A549 (cell line): ENCODE data around the gene HSPB9. TPM values are rescaled to one million over a fixed set of nuclear protein-coding genes. Genes with fewer than 3 reads are reported as not detected.

Experiments used
- ATAC-seq, 2 experiments: fragments of 200-7000 bp in 1 of 2; fragments of >200 bp in 1 of 2; cut with Nextera tagmentation in 1 of 2; cut with Tn5 transposase in 1 of 2; 3 replicates each; pipeline versions ENCODE4 v1.8.0 to v1.9.1; 2018 to 2020; ENCODE audit warnings: mild to moderate bottlenecking in 1 of 2, moderate library complexity in 1 of 2
- CTCF ChIA-PET: fragments of 300-600 bp; sonication (Branson Sonifier 250); formaldehyde crosslinking; extraction: SDS; loops from one replicate; lab custom pipeline; 2021; ENCODE audit warnings: antibody characterized with exemption, inconsistent platforms; lab: Yijun Ruan, JAX
- POLR2A ChIA-PET: fragments of 350-600 bp; formaldehyde crosslinking; extraction: SDS; loops from one replicate; lab custom pipeline; 2021; ENCODE audit warnings: antibody characterized with exemption, inconsistent platforms; lab: Yijun Ruan, JAX
- DNase-seq, 2 experiments: peaks; one replicate each; pipeline versions ENCODE4 v3.0.0 to v3.0.0-alpha.2; 2011 to 2016; ENCODE audit warnings: low read depth in 1 of 2, low spot score in 1 of 2
- FAIRE-seq: peaks from 2 replicates; lab custom pipeline; 2011; peaks lifted over from hg19 to GRCh38; lab: Jason Lieb, UNC
- H3K27ac ChIP-seq, 2 experiments: fragments of >200 bp; sonication (Bioruptor Twin); formaldehyde crosslinking; 3 replicates each; pipeline ENCODE4 v1.5.1; 2016 to 2017
- H3K4me1 ChIP-seq: fragments of >200 bp; sonication (Bioruptor Twin); formaldehyde crosslinking; 3 replicates; pipeline ENCODE4 v1.6.1; 2016
- H3K4me2 ChIP-seq: fragments of >200 bp; sonication (Bioruptor Twin); formaldehyde crosslinking; 3 replicates; pipeline ENCODE4 v1.6.1; 2016
- H3K4me3 ChIP-seq: fragments of >200 bp; sonication (Bioruptor Twin); formaldehyde crosslinking; 3 replicates; pipeline ENCODE4 v1.5.1; 2016
- H3K9me3 ChIP-seq: fragments of >200 bp; sonication (Bioruptor Twin); formaldehyde crosslinking; 3 replicates; pipeline ENCODE4 v1.6.1; 2016
- BHLHE40 ChIP-seq: IDR thresholded peaks from 2 replicates; pipeline ENCODE4 v1.6.1; 2012; ENCODE audit warnings: low read depth, low read length, inconsistent platforms
- CBX8 ChIP-seq: fragments of 200-600 bp; sonication (generic); IDR thresholded peaks from 2 replicates; pipeline ENCODE4 v1.6.1; 2016
- CHD2 ChIP-seq: fragments of 150-350 bp; IDR thresholded peaks from 2 replicates; pipeline ENCODE4 v1.6.1; 2014; ENCODE audit warnings: low read length; ENCODE audit not compliant: partially characterized antibody
- CHD4 ChIP-seq: fragments of 200-600 bp; sonication (generic); IDR thresholded peaks from 2 replicates; pipeline ENCODE4 v1.6.1; 2016; ENCODE audit warnings: antibody characterized with exemption, mild to moderate bottlenecking, borderline replicate concordance
- EHF ChIP-seq: fragments of 250-450 bp; sonication (Bioruptor Pico); IDR thresholded peaks from 2 replicates; pipeline ENCODE4 v1.5.0; 2020; ENCODE audit warnings: mild to moderate bottlenecking
- FOSB ChIP-seq: fragments of 250-450 bp; sonication (Bioruptor Pico); IDR thresholded peaks from 2 replicates; pipeline ENCODE4 v1.5.0; 2020; ENCODE audit warnings: mild to moderate bottlenecking, moderate library complexity
- FOSL2 ChIP-seq, 2 experiments: fragments of 450-650 bp in 1 of 2; fragments of >200 bp in 1 of 2; sonication (Bioruptor Twin) in 1 of 2; formaldehyde crosslinking; IDR thresholded peaks; 2 replicates each; pipeline versions ENCODE4 v1.5.0 to v1.6.1; 2016 to 2020; ENCODE audit warnings: mild to moderate bottlenecking in 1 of 2, moderate library complexity in 1 of 2
- FOXS1 ChIP-seq: fragments of 250-450 bp; sonication (Bioruptor Pico); IDR thresholded peaks from 2 replicates; pipeline ENCODE4 v1.5.0; 2020; ENCODE audit warnings: mild to moderate bottlenecking, moderate library complexity
- HOXA7 ChIP-seq: fragments of 250-450 bp; sonication (Bioruptor Pico); IDR thresholded peaks from 2 replicates; pipeline ENCODE4 v1.5.0; 2020; ENCODE audit warnings: mild to moderate bottlenecking, moderate library complexity
- KDM5A ChIP-seq: fragments of 200-600 bp; sonication (generic); IDR thresholded peaks from 2 replicates; pipeline ENCODE4 v1.6.1; 2016; ENCODE audit warnings: antibody characterized with exemption, mild to moderate bottlenecking
- NFE2L2 ChIP-seq: fragments of 150-350 bp; conservative IDR thresholded peaks from 2 replicates; pipeline ENCODE4 v1.6.1; 2014; ENCODE audit warnings: low read length
- NPAS2 ChIP-seq: fragments of 250-450 bp; sonication (Bioruptor Pico); IDR thresholded peaks from 2 replicates; pipeline ENCODE4 v1.8.0; 2022; ENCODE audit warnings: mild to moderate bottlenecking, moderate library complexity, borderline replicate concordance
- NR3C1 ChIP-seq: fragments of >200 bp; sonication (Bioruptor Twin); formaldehyde crosslinking; IDR thresholded peaks from 3 replicates; pipeline ENCODE4 v1.6.1; 2017
- POLR2AphosphoS2 ChIP-seq: conservative IDR thresholded peaks from 2 replicates; pipeline ENCODE4 v1.6.1; 2012; ENCODE audit warnings: low read length, improper control_type of control experiment, inconsistent platforms
- RCOR1 ChIP-seq: fragments of 150-350 bp; IDR thresholded peaks from 2 replicates; pipeline ENCODE4 v1.6.1; 2014; ENCODE audit warnings: antibody characterized with exemption, low read length, low read depth
- RFX5 ChIP-seq: fragments of 450-650 bp; IDR thresholded peaks from 2 replicates; pipeline ENCODE4 v1.7.1; 2014; ENCODE audit warnings: antibody characterized with exemption, mild to moderate bottlenecking, moderate library complexity
- SREBF2 ChIP-seq: fragments of 450-650 bp; IDR thresholded peaks from 2 replicates; pipeline ENCODE4 v1.6.1; 2014; ENCODE audit warnings: mild to moderate bottlenecking, moderate library complexity
- TFCP2L1 ChIP-seq: fragments of 250-450 bp; sonication (Bioruptor Pico); IDR thresholded peaks from 2 replicates; pipeline ENCODE4 v1.5.0; 2021; ENCODE audit warnings: mild to moderate bottlenecking
- ZC3H11A ChIP-seq: fragments of 450-650 bp; IDR thresholded peaks from 2 replicates; pipeline ENCODE4 v1.6.1; 2014; ENCODE audit warnings: antibody characterized with exemption, mild to moderate bottlenecking
- ZFP36 ChIP-seq: fragments of 450-650 bp; IDR thresholded peaks from 2 replicates; pipeline ENCODE4 v1.6.1; 2014; ENCODE audit warnings: borderline replicate concordance; ENCODE audit not compliant: partially characterized antibody
- WGBS: methylation state at CpG from one replicate; pipeline ENCODE4 v1.1.6; 2017; ENCODE audit errors: missing lambda C conversion rate; 5-methylcytosine and 5-hydroxymethylcytosine counted together
- polyA plus RNA-seq, 4 experiments: library from polyadenylated mRNA; depleted of rRNA in 3 of 4; stranded (reverse); fragments of >200 nt; fragmentation: RNase III in 1 of 4; extraction: RNeasy Plus Mini Kit Qiagen cat#74134 plus additional on column Dnase treatment in 1 of 4; gene quantifications; 2 replicates in 3 of 4; 3 replicates in 1 of 4; pipeline ENCODE4 v1.2.3, GENCODE V29; 2011 to 2017
- TF ChIP-seq, protein P1 (sequence below): fragments of 150-350 bp; IDR thresholded peaks from 2 replicates; pipeline ENCODE4 v1.6.1; 2014; ENCODE audit warnings: low read depth, mild to moderate bottlenecking, low read length
- TF ChIP-seq, protein P2 (sequence below): fragments of 250-450 bp; sonication (Bioruptor Pico); IDR thresholded peaks from 2 replicates; pipeline ENCODE4 v1.5.0; 2021; ENCODE audit warnings: mild to moderate bottlenecking, moderate library complexity, borderline replicate concordance
- TF ChIP-seq, protein P3 (sequence below): fragments of 450-650 bp; IDR thresholded peaks from 2 replicates; pipeline ENCODE4 v1.6.1; 2014; ENCODE audit warnings: antibody characterized with exemption
- TF ChIP-seq, protein P4 (sequence below): fragments of >200 bp; sonication (Bioruptor Twin); formaldehyde crosslinking; IDR thresholded peaks from 2 replicates; pipeline ENCODE4 v1.6.1; 2016
- TF ChIP-seq, protein P5 (sequence below): IDR thresholded peaks from 2 replicates; pipeline ENCODE4 v1.6.1; 2012; ENCODE audit warnings: low read depth, borderline replicate concordance
- TF ChIP-seq, protein P6 (sequence below): fragments of 250-450 bp; sonication (Bioruptor Pico); IDR thresholded peaks from 2 replicates; pipeline ENCODE4 v1.5.0; 2020; ENCODE audit warnings: low read depth, mild to moderate bottlenecking, moderate library complexity

The HSPB9 gene
- polyA plus RNA-seq, 2 of the 4 experiments (the other 2 are of a cell fraction), result 0.04 TPM; not detected in 1

DNA sequence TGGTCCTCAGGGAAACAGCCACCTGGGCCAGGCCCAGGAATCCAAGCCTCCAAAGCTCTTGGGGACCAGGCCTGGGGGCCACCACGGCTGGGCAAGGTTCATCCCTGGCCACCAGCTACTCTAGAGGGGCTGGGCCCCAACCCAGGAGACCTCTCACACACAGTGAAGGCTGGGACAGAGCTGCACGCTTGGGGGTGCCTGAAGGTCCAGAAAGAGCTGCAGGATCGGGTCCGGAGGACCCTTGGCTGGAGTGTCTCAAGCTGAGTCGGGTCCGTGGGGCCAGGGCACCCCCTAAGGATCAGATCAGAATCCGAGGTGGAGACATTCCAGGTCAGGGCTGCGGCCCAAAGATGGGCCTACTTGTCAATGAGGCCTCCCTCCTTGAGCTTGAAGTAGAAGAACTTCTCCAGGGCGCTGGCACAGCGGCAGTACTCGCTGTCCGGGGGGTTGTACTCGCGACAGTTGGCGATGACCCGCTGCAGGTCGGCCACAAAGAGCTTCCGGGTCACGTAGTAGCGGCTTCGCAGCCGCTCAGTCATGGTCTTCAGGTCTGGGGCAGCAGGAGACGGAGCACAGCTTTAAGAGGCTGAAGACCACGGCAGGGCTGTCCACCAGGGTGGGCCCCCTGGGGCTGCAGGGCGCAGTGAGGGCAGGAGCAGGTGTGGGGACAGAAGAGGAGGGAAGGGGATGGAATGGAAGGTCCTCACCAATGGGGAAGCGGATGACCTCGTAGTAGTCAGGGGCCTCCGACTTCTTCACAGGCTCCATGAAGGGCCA lies 9.1 kb upstream of the HSPB9 start:
- Histone ChIP-seq H3K9me3 (no peaks in the 10 kb centered on the region), H3K27ac (no peak overlapping the region)
- no peak for ATAC-seq
- no peak for TF ChIP-seq SREBF2
- TF ChIP-seq HOXA7 (CRISPR knock-in tag), result no peak
- no peak for TF ChIP-seq NFE2L2
- TF ChIP-seq TFCP2L1, result no peak
- TF ChIP-seq EHF (CRISPR knock-in tag), result no peak
- no peak for TF ChIP-seq FOXS1
- TF ChIP-seq BHLHE40, result no peak
- TF ChIP-seq, protein P1, sequence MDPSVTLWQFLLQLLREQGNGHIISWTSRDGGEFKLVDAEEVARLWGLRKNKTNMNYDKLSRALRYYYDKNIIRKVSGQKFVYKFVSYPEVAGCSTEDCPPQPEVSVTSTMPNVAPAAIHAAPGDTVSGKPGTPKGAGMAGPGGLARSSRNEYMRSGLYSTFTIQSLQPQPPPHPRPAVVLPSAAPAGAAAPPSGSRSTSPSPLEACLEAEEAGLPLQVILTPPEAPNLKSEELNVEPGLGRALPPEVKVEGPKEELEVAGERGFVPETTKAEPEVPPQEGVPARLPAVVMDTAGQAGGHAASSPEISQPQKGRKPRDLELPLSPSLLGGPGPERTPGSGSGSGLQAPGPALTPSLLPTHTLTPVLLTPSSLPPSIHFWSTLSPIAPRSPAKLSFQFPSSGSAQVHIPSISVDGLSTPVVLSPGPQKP, result no peak
- no peak for TF ChIP-seq NPAS2
- TF ChIP-seq CBX8, result no peak
- TF ChIP-seq ZC3H11A, result no peak
- TF ChIP-seq, all 56 proteins: peak for 0
- Histone ChIP-seq H3K4me3 (no peak overlapping the region), H3K4me2 (no peak overlapping the region), H3K4me1 (0 out of 3 replicates have a peak, but pooled peaks cover 6% of the 10 kb centered on the region)
- CTCF ChIA-PET, result interaction anchor here (0.7 to 39.5 kb wide), 9 partner anchors 11 to 150 kb away, joined by 3 to 658 read pairs (median 41); partner anchors contain the start of genes C17orf113, CNP, DNAJC7 and NKIRAS2
- no peak for FAIRE-seq
- POLR2A ChIA-PET, result interaction anchor here (0.8 kb wide), 2 partner anchors 93 to 96 kb away, joined by 3 to 4 read pairs; partner anchors contain the start of genes DNAJC7 and NKIRAS2
- DNase-seq, result no peak
- WGBS, result 84% methylated on average over 24 of the region's 28 CpGs

DNA sequence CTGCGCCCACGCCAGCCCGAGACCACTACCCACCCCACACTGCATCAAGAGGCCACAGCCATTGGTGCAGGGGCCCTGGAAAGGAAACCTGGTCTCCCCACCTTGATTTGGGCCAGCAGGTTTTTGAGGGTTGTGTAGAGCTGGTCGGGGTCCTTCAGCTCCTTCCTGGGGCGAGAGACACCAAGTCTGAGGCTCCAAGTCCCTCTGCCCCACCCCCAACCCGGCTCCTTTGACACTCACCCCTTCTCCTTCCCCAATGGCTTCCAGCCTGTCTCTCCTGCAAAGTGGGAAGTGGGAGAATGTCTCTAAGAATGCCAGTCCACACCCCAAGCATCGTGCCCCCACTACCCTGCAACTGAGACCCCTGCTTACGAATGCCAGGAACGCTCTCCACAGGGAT lies 8.5 kb upstream of the HSPB9 start:
- ChIA-PET CTCF (interaction anchor here (0.8 to 39.5 kb wide), 10 partner anchors 12 to 413 kb away, joined by 3 to 658 read pairs (median 24); partner anchors contain the start of genes C17orf113, CNP, DNAJC7 and NKIRAS2), POLR2A (interaction anchor here (0.8 kb wide), 2 partner anchors 94 to 97 kb away, joined by 3 to 4 read pairs; partner anchors contain the start of genes DNAJC7 and NKIRAS2)
- DNase-seq, result no peak
- no peak overlapping the region for H3K27ac ChIP-seq
- 93% methylated on average over 9 of the region's 9 CpGs for WGBS
- H3K9me3 ChIP-seq, result no peaks in the 10 kb centered on the region
- ATAC-seq, result no peak
- TF ChIP-seq CHD4, result no peak
- no peak for TF ChIP-seq RFX5
- TF ChIP-seq, protein P2, sequence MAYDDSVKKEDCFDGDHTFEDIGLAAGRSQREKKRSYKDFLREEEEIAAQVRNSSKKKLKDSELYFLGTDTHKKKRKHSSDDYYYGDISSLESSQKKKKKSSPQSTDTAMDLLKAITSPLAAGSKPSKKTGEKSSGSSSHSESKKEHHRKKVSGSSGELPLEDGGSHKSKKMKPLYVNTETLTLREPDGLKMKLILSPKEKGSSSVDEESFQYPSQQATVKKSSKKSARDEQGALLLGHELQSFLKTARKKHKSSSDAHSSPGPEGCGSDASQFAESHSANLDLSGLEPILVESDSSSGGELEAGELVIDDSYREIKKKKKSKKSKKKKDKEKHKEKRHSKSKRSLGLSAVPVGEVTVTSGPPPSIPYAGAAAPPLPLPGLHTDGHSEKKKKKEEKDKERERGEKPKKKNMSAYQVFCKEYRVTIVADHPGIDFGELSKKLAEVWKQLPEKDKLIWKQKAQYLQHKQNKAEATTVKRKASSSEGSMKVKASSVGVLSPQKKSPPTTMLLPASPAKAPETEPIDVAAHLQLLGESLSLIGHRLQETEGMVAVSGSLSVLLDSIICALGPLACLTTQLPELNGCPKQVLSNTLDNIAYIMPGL (CRISPR knock-in tag), result no peak
- TF ChIP-seq, protein P3, sequence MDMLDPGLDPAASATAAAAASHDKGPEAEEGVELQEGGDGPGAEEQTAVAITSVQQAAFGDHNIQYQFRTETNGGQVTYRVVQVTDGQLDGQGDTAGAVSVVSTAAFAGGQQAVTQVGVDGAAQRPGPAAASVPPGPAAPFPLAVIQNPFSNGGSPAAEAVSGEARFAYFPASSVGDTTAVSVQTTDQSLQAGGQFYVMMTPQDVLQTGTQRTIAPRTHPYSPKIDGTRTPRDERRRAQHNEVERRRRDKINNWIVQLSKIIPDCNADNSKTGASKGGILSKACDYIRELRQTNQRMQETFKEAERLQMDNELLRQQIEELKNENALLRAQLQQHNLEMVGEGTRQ, result no peak
- TF ChIP-seq, protein P4, sequence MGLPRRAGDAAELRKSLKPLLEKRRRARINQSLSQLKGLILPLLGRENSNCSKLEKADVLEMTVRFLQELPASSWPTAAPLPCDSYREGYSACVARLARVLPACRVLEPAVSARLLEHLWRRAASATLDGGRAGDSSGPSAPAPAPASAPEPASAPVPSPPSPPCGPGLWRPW, result no peak
- no peak for TF ChIP-seq POLR2AphosphoS2
- no peak for TF ChIP-seq FOSB (CRISPR knock-in tag)
- no peak for TF ChIP-seq HOXA7 (CRISPR knock-in tag)
- TF ChIP-seq, protein P5, sequence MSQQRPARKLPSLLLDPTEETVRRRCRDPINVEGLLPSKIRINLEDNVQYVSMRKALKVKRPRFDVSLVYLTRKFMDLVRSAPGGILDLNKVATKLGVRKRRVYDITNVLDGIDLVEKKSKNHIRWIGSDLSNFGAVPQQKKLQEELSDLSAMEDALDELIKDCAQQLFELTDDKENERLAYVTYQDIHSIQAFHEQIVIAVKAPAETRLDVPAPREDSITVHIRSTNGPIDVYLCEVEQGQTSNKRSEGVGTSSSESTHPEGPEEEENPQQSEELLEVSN, result no peak
- no peak for TF ChIP-seq NR3C1
- TF ChIP-seq, protein P1, result no peak
- no peak for TF ChIP-seq FOSL2 (IDR thresholded peaks at IDR 0.05)
- no peak for TF ChIP-seq FOSL2 (CRISPR knock-in tag; IDR thresholded peaks at IDR 0.05)
- TF ChIP-seq CHD2, result no peak
- no peak for TF ChIP-seq KDM5A
- no peak for TF ChIP-seq RCOR1
- TF ChIP-seq ZFP36, result no peak
- TF ChIP-seq, protein P6, sequence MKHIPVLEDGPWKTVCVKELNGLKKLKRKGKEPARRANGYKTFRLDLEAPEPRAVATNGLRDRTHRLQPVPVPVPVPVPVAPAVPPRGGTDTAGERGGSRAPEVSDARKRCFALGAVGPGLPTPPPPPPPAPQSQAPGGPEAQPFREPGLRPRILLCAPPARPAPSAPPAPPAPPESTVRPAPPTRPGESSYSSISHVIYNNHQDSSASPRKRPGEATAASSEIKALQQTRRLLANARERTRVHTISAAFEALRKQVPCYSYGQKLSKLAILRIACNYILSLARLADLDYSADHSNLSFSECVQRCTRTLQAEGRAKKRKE (CRISPR knock-in tag), result no peak
- no peak overlapping the region for H3K4me2 ChIP-seq
- no peak overlapping the region for H3K4me3 ChIP-seq
- FAIRE-seq, result no peak
- 0 out of 3 replicates have a peak, but pooled peaks cover 9% of the 10 kb centered on the region for H3K4me1 ChIP-seq
